HCT116 (cell line): ENCODE measurements around the gene MAGEA8. TPM values are rescaled to one million over a fixed set of nuclear protein-coding genes. Genes with fewer than 3 reads are reported as not detected.

Source experiments
- ATAC-seq: fragments of 200-7000 bp; cut with Tn5 transposase; 2 replicates; pipeline ENCODE4 v1.9.1; 2020; ENCODE audit warnings: mild to moderate bottlenecking, moderate library complexity
- BruUV-seq: library from RNA; stranded (reverse); fragments of 400-500 nt; replicated peaks from 2 replicates; lab custom pipeline; 2021; lab: Mats Ljungman, UMichigan
- CTCF ChIA-PET: fragments of 300-600 bp; sonication (Branson Sonifier 250); formaldehyde crosslinking; loops from one replicate; lab custom pipeline; 2021; ENCODE audit warnings: antibody characterized with exemption; lab: Charles Lee
- POLR2A ChIA-PET: fragments of 300-600, 350-600 bp; sonication (Branson Sonifier 250); formaldehyde crosslinking; loops from one replicate; lab custom pipeline; 2021; ENCODE audit warnings: antibody characterized with exemption; lab: Charles Lee
- RAD21 ChIA-PET, 2 experiments: fragments of 300-600 bp; sonication (Branson Sonifier 250); formaldehyde crosslinking; loops; one replicate each; lab custom pipeline; 2023; ENCODE audit warnings: low total read pairs in 2 of 2; ENCODE audit not compliant: uncharacterized antibody in 2 of 2, unreplicated experiment in 2 of 2, low non-redundant PET in 1 of 2; lab: Charles Lee
- DNase-seq: peaks from one replicate; pipeline ENCODE4 v3.0.0-alpha.2; 2010; ENCODE audit warnings: low read depth, low spot score
- H2AFZ ChIP-seq: fragments of 200-600 bp; shearing (Covaris generic), sonication (generic); 2 replicates; pipeline ENCODE4 v1.6.1; 2017; ENCODE audit warnings: low read depth, mixed run types, mixed read lengths, antibody characterized with exemption, low read length; ENCODE audit not compliant: poor library complexity, severe bottlenecking
- H3K27ac ChIP-seq: 2 replicates; pipeline ENCODE4 v1.5.1; 2012; ENCODE audit warnings: low read depth, low read length
- H3K27me3 ChIP-seq: fragments of 200-600 bp; sonication (generic); 2 replicates; pipeline ENCODE4 v1.6.1; 2016; ENCODE audit warnings: mixed run types, low read length, mixed read lengths; ENCODE audit not compliant: insufficient read depth
- H3K36me3 ChIP-seq, 2 experiments: fragments of 200-500 bp in 1 of 2; fragments of 200-600 bp in 1 of 2; sonication (Bioruptor generic) in 1 of 2; sonication (generic) in 1 of 2; 2 replicates each; pipeline versions ENCODE4 v1.5.1 to v1.6.1; 2014 to 2016; ENCODE audit warnings: low read length in 2 of 2, inconsistent platforms in 1 of 2, mixed read lengths in 1 of 2, mixed run types in 1 of 2; ENCODE audit not compliant: insufficient read depth in 2 of 2, control insufficient read depth in 1 of 2
- H3K4me1 ChIP-seq, 2 experiments: fragments of 200-600 bp in 1 of 2; sonication (generic) in 1 of 2; 2 replicates each; pipeline versions ENCODE4 v1.5.1 to v1.6.1; 2012 to 2017; ENCODE audit warnings: low read length in 2 of 2, inconsistent platforms in 1 of 2, mild to moderate bottlenecking in 1 of 2, mixed read lengths in 1 of 2, mixed run types in 1 of 2, moderate library complexity in 1 of 2; ENCODE audit not compliant: insufficient read depth in 2 of 2, control insufficient read depth in 1 of 2
- H3K4me2 ChIP-seq: fragments of 200-600 bp; sonication (generic); 2 replicates; pipeline ENCODE4 v1.6.1; 2017; ENCODE audit warnings: mixed run types, low read length, mixed read lengths
- H3K4me3 ChIP-seq, 2 experiments: fragments of 200-600 bp in 1 of 2; sonication (generic) in 1 of 2; replicated peaks in 1 of 2; 2 replicates each; pipeline ENCODE4 v1.5.1; 2011 to 2016; ENCODE audit warnings: low read length in 2 of 2, control low read depth in 1 of 2, low read depth in 1 of 2, mild to moderate bottlenecking in 1 of 2, mixed read lengths in 1 of 2, mixed run types in 1 of 2
- H3K79me2 ChIP-seq: fragments of 200-600 bp; sonication (generic); 2 replicates; pipeline ENCODE4 v1.6.1; 2017; ENCODE audit warnings: mild to moderate bottlenecking, mixed run types, low read length, moderate library complexity, mixed read lengths; ENCODE audit not compliant: insufficient read depth
- H3K9ac ChIP-seq: fragments of 200-600 bp; sonication (generic); 2 replicates; pipeline ENCODE4 v1.6.1; 2016; ENCODE audit warnings: low read length, mixed read lengths
- H3K9me2 ChIP-seq: fragments of 200-600 bp; sonication (generic), shearing (Covaris generic); 2 replicates; pipeline ENCODE4 v1.6.1; 2017; ENCODE audit warnings: mixed run types, mild to moderate bottlenecking, moderate library complexity; ENCODE audit not compliant: insufficient read depth
- H3K9me3 ChIP-seq, 2 experiments: fragments of 200-500 bp in 1 of 2; fragments of 200-600 bp in 1 of 2; sonication (Bioruptor generic) in 1 of 2; sonication (generic) in 1 of 2; 2 replicates each; pipeline ENCODE4 v1.6.1; 2014 to 2017; ENCODE audit warnings: low read length in 2 of 2, mixed read lengths in 2 of 2, inconsistent platforms in 1 of 2, low read depth in 1 of 2, mild to moderate bottlenecking in 1 of 2, mixed run types in 1 of 2, moderate library complexity in 1 of 2; ENCODE audit not compliant: control insufficient read depth in 1 of 2, insufficient read depth in 1 of 2
- H4K20me1 ChIP-seq: fragments of 200-600 bp; sonication (generic), shearing (Covaris generic); 2 replicates; pipeline ENCODE4 v1.6.1; 2017; ENCODE audit warnings: mixed run types, mild to moderate bottlenecking, moderate library complexity; ENCODE audit not compliant: insufficient read depth
- CBX3 ChIP-seq: IDR thresholded peaks from 2 replicates; pipeline ENCODE4 v1.6.1; 2012; ENCODE audit warnings: low read depth
- CEBPB ChIP-seq: IDR thresholded peaks from 2 replicates; pipeline ENCODE4 v1.6.1; 2012; ENCODE audit warnings: low read depth
- EZH2 ChIP-seq: fragments of 200-600 bp; sonication (generic); IDR thresholded peaks from 2 replicates; pipeline ENCODE4 v1.6.1; 2017; ENCODE audit warnings: antibody characterized with exemption, mixed run types
- EZH2phosphoT487 ChIP-seq: fragments of 200-600 bp; IDR thresholded peaks from 2 replicates; pipeline ENCODE4 v1.6.1; 2018; ENCODE audit warnings: antibody characterized with exemption, borderline replicate concordance
- FOSL1 ChIP-seq: IDR thresholded peaks from 2 replicates; pipeline ENCODE4 v1.6.1; 2012; ENCODE audit warnings: low read depth
- JUND ChIP-seq: IDR thresholded peaks from 2 replicates; pipeline ENCODE4 v1.6.1; 2012
- POLR2A ChIP-seq: IDR thresholded peaks from 2 replicates; pipeline ENCODE4 v1.7.0; 2011; ENCODE audit warnings: borderline replicate concordance; ENCODE audit not compliant: insufficient read depth, insufficient read length; ENCODE audit errors: extremely low read depth
- POLR2AphosphoS5 ChIP-seq: IDR thresholded peaks from 2 replicates; pipeline ENCODE4 v1.6.1; 2011; ENCODE audit warnings: mild to moderate bottlenecking, low read depth, low read length, moderate library complexity
- RAD21 ChIP-seq: IDR thresholded peaks from 2 replicates; pipeline ENCODE4 v1.6.1; 2012; ENCODE audit warnings: low read depth, mild to moderate bottlenecking
- SIN3A ChIP-seq: IDR thresholded peaks from 2 replicates; pipeline ENCODE4 v1.6.1; 2012; ENCODE audit warnings: low read depth
- SP1 ChIP-seq: IDR thresholded peaks from 2 replicates; pipeline ENCODE4 v1.6.1; 2012; ENCODE audit warnings: low read depth
- TCF7L2 ChIP-seq: IDR thresholded peaks from 2 replicates; pipeline ENCODE4 v1.7.0; 2011; ENCODE audit warnings: borderline replicate concordance, inconsistent platforms; ENCODE audit not compliant: insufficient read depth, insufficient read length; ENCODE audit errors: extremely low read depth
- YY1 ChIP-seq: IDR thresholded peaks from 2 replicates; pipeline ENCODE4 v1.6.1; 2011; ENCODE audit warnings: low read length, low read depth, moderate library complexity, mild to moderate bottlenecking; ENCODE audit not compliant: insufficient replicate concordance; ENCODE audit errors: extremely low read depth
- ZFX ChIP-seq: fragments of 450-650 bp; IDR thresholded peaks from 2 replicates; pipeline ENCODE4 v1.6.1; 2017
- ZNF274 ChIP-seq: fragments of 200-500 bp; sonication (Bioruptor generic); IDR thresholded peaks from 2 replicates; pipeline ENCODE4 v1.6.1; 2014; ENCODE audit warnings: mild to moderate bottlenecking, low read depth, low read length, inconsistent platforms
- intact Hi-C: fragments of 100-400 bp; cut with micrococcal nuclease; formaldehyde crosslinking; loops from 2 replicates; pipeline ENCODE4 v1.10.0; 2022
- total RNA-seq: library from RNA; stranded (reverse); gene quantifications from one replicate; pipeline ENCODE4 v1.2.1, GENCODE V29; 2021; ENCODE audit not compliant: unreplicated experiment
- TF ChIP-seq, protein P1 (sequence below): IDR thresholded peaks from 2 replicates; pipeline ENCODE4 v1.6.1; 2011; ENCODE audit warnings: mild to moderate bottlenecking, low read length, moderate library complexity; ENCODE audit not compliant: insufficient replicate concordance; ENCODE audit errors: extremely low read depth
- TF ChIP-seq, protein P2 (sequence below): IDR thresholded peaks from 2 replicates; pipeline ENCODE4 v1.6.1; 2012
- TF ChIP-seq, protein P3 (sequence below): IDR thresholded peaks from 2 replicates; pipeline ENCODE4 v1.6.1; 2012
- TF ChIP-seq, protein P4 (sequence below), 3 experiments: fragments of 200-600 bp in 1 of 3; sonication (generic) in 1 of 3; IDR thresholded peaks in 2 of 3; conservative IDR thresholded peaks in 1 of 3; 2 replicates each; pipeline ENCODE4 v1.5.1; 2012 to 2017; ENCODE audit warnings: low read depth in 2 of 3, low read length in 2 of 3, antibody characterized with exemption in 1 of 3, borderline replicate concordance in 1 of 3, control low read depth in 1 of 3, mild to moderate bottlenecking in 1 of 3, mixed read lengths in 1 of 3, mixed run types in 1 of 3, moderate library complexity in 1 of 3; ENCODE audit not compliant: insufficient read depth in 1 of 3
- TF ChIP-seq, protein P5 (sequence below): IDR thresholded peaks from 2 replicates; pipeline ENCODE4 v1.6.1; 2012; ENCODE audit warnings: low read depth

MAGEA8 gene
- total RNA-seq, 1 experiment from 2014 or later, result not detected

DNA sequence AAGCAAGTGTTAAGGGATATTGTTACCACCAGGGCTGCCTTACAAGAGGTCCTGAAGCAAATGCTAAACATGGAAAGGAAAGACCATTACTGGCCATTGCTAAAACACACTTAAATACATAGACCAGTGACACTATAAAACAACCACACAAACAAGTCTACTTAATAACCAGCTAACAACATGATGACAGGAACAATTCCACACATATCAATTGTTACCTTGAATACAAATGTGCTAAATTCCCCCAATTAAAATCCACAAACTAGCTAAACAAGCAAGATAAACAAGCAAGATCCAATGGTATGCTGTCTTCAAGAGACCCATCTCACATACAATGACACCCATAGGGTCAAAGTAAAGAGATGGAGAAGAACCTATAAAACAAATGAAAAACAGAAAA, 20.5 kb upstream of the MAGEA8 start:
- no peak for ATAC-seq

More for the DNA sequence above, 20.5 kb upstream of the MAGEA8 start:
- CTCF ChIA-PET, result no interaction called here
- no peaks in the 10 kb centered on the region for H3K9me2 ChIP-seq
- TF ChIP-seq CBX3 (no peak), RAD21 (no peak), POLR2A (no peak), CEBPB (no peak), EZH2 (no peak), FOSL1 (no peak), YY1 (no peak), SP1 (no peak), SIN3A (no peak), POLR2AphosphoS5 (no peak), ZFX (no peak), TCF7L2 (no peak), JUND (no peak), ZNF274 (no peak), EZH2phosphoT487 (no peak)
- TF ChIP-seq, protein P1, sequence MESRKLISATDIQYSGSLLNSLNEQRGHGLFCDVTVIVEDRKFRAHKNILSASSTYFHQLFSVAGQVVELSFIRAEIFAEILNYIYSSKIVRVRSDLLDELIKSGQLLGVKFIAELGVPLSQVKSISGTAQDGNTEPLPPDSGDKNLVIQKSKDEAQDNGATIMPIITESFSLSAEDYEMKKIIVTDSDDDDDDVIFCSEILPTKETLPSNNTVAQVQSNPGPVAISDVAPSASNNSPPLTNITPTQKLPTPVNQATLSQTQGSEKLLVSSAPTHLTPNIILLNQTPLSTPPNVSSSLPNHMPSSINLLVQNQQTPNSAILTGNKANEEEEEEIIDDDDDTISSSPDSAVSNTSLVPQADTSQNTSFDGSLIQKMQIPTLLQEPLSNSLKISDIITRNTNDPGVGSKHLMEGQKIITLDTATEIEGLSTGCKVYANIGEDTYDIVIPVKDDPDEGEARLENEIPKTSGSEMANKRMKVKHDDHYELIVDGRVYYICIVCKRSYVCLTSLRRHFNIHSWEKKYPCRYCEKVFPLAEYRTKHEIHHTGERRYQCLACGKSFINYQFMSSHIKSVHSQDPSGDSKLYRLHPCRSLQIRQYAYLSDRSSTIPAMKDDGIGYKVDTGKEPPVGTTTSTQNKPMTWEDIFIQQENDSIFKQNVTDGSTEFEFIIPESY, result no peak
- TF ChIP-seq, protein P2, sequence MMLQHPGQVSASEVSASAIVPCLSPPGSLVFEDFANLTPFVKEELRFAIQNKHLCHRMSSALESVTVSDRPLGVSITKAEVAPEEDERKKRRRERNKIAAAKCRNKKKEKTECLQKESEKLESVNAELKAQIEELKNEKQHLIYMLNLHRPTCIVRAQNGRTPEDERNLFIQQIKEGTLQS, result no peak
- TF ChIP-seq, protein P3, sequence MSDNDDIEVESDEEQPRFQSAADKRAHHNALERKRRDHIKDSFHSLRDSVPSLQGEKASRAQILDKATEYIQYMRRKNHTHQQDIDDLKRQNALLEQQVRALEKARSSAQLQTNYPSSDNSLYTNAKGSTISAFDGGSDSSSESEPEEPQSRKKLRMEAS, result no peak
- TF ChIP-seq, protein P4, sequence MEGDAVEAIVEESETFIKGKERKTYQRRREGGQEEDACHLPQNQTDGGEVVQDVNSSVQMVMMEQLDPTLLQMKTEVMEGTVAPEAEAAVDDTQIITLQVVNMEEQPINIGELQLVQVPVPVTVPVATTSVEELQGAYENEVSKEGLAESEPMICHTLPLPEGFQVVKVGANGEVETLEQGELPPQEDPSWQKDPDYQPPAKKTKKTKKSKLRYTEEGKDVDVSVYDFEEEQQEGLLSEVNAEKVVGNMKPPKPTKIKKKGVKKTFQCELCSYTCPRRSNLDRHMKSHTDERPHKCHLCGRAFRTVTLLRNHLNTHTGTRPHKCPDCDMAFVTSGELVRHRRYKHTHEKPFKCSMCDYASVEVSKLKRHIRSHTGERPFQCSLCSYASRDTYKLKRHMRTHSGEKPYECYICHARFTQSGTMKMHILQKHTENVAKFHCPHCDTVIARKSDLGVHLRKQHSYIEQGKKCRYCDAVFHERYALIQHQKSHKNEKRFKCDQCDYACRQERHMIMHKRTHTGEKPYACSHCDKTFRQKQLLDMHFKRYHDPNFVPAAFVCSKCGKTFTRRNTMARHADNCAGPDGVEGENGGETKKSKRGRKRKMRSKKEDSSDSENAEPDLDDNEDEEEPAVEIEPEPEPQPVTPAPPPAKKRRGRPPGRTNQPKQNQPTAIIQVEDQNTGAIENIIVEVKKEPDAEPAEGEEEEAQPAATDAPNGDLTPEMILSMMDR (IDR thresholded peaks at IDR 0.05 in 2 of 3, conservative IDR thresholded peaks at IDR 0.05 in 1 of 3; ENCODE audit: borderline replicate concordance in 1 of 3, insufficient read depth in 1 of 3, low read depth in 2 of 3, low read length in 2 of 3), result no peak
- TF ChIP-seq, protein P5, sequence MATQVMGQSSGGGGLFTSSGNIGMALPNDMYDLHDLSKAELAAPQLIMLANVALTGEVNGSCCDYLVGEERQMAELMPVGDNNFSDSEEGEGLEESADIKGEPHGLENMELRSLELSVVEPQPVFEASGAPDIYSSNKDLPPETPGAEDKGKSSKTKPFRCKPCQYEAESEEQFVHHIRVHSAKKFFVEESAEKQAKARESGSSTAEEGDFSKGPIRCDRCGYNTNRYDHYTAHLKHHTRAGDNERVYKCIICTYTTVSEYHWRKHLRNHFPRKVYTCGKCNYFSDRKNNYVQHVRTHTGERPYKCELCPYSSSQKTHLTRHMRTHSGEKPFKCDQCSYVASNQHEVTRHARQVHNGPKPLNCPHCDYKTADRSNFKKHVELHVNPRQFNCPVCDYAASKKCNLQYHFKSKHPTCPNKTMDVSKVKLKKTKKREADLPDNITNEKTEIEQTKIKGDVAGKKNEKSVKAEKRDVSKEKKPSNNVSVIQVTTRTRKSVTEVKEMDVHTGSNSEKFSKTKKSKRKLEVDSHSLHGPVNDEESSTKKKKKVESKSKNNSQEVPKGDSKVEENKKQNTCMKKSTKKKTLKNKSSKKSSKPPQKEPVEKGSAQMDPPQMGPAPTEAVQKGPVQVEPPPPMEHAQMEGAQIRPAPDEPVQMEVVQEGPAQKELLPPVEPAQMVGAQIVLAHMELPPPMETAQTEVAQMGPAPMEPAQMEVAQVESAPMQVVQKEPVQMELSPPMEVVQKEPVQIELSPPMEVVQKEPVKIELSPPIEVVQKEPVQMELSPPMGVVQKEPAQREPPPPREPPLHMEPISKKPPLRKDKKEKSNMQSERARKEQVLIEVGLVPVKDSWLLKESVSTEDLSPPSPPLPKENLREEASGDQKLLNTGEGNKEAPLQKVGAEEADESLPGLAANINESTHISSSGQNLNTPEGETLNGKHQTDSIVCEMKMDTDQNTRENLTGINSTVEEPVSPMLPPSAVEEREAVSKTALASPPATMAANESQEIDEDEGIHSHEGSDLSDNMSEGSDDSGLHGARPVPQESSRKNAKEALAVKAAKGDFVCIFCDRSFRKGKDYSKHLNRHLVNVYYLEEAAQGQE, result no peak
- no peak for DNase-seq
- H3K9me3 ChIP-seq, result no peaks in the 10 kb centered on the region
- POLR2A ChIA-PET, result no interaction called here
- H3K4me2 ChIP-seq, result no peak overlapping the region
- no TSS peak for BruUV-seq
- H2AFZ ChIP-seq, result no peak overlapping the region
- H3K9ac ChIP-seq, result no peak overlapping the region
- H3K4me1 ChIP-seq, result no peaks in the 10 kb centered on the region
- H4K20me1 ChIP-seq, result no peaks in the 10 kb centered on the region
- no peak overlapping the region for H3K27ac ChIP-seq
- RAD21 ChIA-PET, result no interaction called here
- intact Hi-C loops, result no loop called here
- no peaks in the 10 kb centered on the region for H3K27me3 ChIP-seq
- H3K4me3 ChIP-seq, result no peak overlapping the region
- H3K79me2 ChIP-seq, result no peaks in the 10 kb centered on the region
- H3K36me3 ChIP-seq, result no peaks in the 10 kb centered on the region
